Uterus (tissue), 2 donors: ENCODE measurements around the gene HOXB8.

Experiments
- POLR2A ChIP-seq, 2 donors: fragments of 450-650 bp; IDR thresholded peaks; one replicate each; pipeline ENCODE4 v1.6.1; 2016; ENCODE audit warnings: antibody characterized with exemption in 2 of 2, mild to moderate bottlenecking in 1 of 2, moderate library complexity in 1 of 2
- TF ChIP-seq, protein P1 (sequence below), 4 experiments: fragments of 200-600 bp in 2 of 4; fragments of 450-650 bp in 2 of 4; sonication (generic) in 2 of 4; IDR thresholded peaks; one replicate each; pipeline ENCODE4 v1.5.1; 2016 to 2019; ENCODE audit warnings: antibody characterized with exemption in 4 of 4, mild to moderate bottlenecking in 2 of 4, moderate library complexity in 1 of 4

- no peak for TF ChIP-seq POLR2A (IDR thresholded peaks at IDR 0.05)
- TF ChIP-seq, protein P1, sequence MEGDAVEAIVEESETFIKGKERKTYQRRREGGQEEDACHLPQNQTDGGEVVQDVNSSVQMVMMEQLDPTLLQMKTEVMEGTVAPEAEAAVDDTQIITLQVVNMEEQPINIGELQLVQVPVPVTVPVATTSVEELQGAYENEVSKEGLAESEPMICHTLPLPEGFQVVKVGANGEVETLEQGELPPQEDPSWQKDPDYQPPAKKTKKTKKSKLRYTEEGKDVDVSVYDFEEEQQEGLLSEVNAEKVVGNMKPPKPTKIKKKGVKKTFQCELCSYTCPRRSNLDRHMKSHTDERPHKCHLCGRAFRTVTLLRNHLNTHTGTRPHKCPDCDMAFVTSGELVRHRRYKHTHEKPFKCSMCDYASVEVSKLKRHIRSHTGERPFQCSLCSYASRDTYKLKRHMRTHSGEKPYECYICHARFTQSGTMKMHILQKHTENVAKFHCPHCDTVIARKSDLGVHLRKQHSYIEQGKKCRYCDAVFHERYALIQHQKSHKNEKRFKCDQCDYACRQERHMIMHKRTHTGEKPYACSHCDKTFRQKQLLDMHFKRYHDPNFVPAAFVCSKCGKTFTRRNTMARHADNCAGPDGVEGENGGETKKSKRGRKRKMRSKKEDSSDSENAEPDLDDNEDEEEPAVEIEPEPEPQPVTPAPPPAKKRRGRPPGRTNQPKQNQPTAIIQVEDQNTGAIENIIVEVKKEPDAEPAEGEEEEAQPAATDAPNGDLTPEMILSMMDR (IDR thresholded peaks at IDR 0.05): no peak
Measured at GRCh38 chr17:48617471-48618255, 2.6 kb upstream of the HOXB8 start.
